ENCODE data around the gene OR2T1. TPM values are rescaled to one million over a fixed set of nuclear protein-coding genes. Genes with fewer than 3 reads are reported as not detected.

OR2T1 gene
- total RNA-seq, 1 donor from 2014 or later: not detected

GRCh38 chr1:248393050-248393449, 9.8 kb upstream of the OR2T1 start:
- peaks cover 65% of the 10 kb centered on the region for H3K9me3 Mint-ChIP-seq (ENCODE audit: low read depth)

GRCh38 chr1:248404024-248404423, 1.2 kb downstream of the OR2T1 start:
- TF ChIP-seq CTCF (IDR thresholded peaks at IDR 0.05; ENCODE audit: unreplicated experiment): no peak
- H3K27me3 Mint-ChIP-seq: no peaks in the 10 kb centered on the region
- H3K36me3 Mint-ChIP-seq (ENCODE audit: insufficient read depth): peaks cover 5% of the 10 kb centered on the region
- DNase-seq (ENCODE audit: low spot score, unreplicated experiment): no peak
- no peak overlapping the region for H3K27ac Mint-ChIP-seq
- no peak overlapping the region for H3K4me3 Mint-ChIP-seq (ENCODE audit: low read depth)
- no peaks in the 10 kb centered on the region for H3K4me1 Mint-ChIP-seq (ENCODE audit: low read depth)
- peaks cover 43% of the 10 kb centered on the region for H3K9me3 Mint-ChIP-seq (ENCODE audit: low read depth)

More at GRCh38 chr1:248393050-248393449, 9.8 kb upstream of the OR2T1 start:
- no peak for DNase-seq (ENCODE audit: low spot score, unreplicated experiment)
- H3K4me3 Mint-ChIP-seq (ENCODE audit: low read depth): no peak overlapping the region
- no peaks in the 10 kb centered on the region for H3K4me1 Mint-ChIP-seq (ENCODE audit: low read depth)
- no peak overlapping the region for H3K27ac Mint-ChIP-seq
- TF ChIP-seq CTCF (IDR thresholded peaks at IDR 0.05; ENCODE audit: unreplicated experiment): no peak
- H3K36me3 Mint-ChIP-seq (ENCODE audit: insufficient read depth): peaks cover 3% of the 10 kb centered on the region
- H3K27me3 Mint-ChIP-seq: no peaks in the 10 kb centered on the region

DNA sequence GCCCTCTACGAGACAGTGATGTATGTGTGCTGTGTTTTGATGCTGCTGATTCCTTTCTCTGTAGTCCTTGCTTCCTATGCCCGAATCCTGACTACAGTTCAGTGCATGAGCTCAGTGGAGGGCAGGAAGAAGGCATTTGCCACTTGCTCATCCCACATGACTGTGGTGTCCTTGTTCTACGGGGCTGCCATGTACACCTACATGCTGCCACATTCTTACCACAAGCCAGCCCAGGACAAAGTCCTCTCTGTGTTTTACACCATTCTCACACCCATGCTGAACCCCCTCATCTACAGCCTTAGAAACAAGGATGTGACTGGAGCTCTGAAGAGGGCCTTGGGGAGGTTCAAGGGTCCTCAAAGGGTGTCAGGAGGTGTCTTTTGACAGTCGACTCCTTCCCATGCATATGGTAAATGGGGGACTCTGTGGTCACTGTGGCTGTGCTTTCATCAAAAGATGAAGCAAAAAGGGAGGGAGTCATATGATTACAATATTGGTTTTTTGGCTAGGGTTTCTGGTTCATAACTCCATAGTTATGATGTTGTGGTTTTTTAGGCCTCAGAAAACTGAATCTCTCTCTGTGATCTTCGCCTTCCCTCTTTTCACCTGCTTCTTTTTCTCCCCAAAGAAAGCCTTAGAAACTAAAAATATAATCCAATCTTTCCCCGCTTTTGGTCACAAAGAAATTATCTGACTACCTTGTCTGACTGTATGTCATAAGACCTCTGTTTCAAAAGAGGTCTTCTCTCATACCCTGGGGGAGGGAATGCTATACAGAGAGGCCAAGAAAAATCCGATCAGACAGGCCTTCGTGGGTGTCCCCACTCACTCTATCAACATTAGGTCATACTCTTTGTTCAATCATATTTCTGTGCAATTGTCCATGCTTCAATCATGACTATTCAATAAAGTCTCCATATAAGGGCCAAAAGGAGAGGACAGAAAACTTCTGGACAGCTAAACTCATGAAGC, 4.2 kb downstream of the OR2T1 start:
- DNase-seq (ENCODE audit: low spot score, unreplicated experiment): no peak
- peaks cover 49% of the 10 kb centered on the region for H3K9me3 Mint-ChIP-seq (ENCODE audit: low read depth)
- TF ChIP-seq CTCF (IDR thresholded peaks at IDR 0.05; ENCODE audit: unreplicated experiment): no peak
- H3K27ac Mint-ChIP-seq: no peak overlapping the region
- H3K4me1 Mint-ChIP-seq (ENCODE audit: low read depth): no peaks in the 10 kb centered on the region
- peaks cover 5% of the 10 kb centered on the region for H3K36me3 Mint-ChIP-seq (ENCODE audit: insufficient read depth)
- no peak overlapping the region for H3K4me3 Mint-ChIP-seq (ENCODE audit: low read depth)
- H3K27me3 Mint-ChIP-seq: no peaks in the 10 kb centered on the region

GRCh38 chr1:248416226-248416625, 13.4 kb downstream of the OR2T1 start:
- Mint-ChIP-seq H3K27me3 (no peaks in the 10 kb centered on the region), H3K9me3 (ENCODE audit: low read depth) (peaks cover 68% of the 10 kb centered on the region), H3K36me3 (ENCODE audit: insufficient read depth) (no peaks in the 10 kb centered on the region)

DNA sequence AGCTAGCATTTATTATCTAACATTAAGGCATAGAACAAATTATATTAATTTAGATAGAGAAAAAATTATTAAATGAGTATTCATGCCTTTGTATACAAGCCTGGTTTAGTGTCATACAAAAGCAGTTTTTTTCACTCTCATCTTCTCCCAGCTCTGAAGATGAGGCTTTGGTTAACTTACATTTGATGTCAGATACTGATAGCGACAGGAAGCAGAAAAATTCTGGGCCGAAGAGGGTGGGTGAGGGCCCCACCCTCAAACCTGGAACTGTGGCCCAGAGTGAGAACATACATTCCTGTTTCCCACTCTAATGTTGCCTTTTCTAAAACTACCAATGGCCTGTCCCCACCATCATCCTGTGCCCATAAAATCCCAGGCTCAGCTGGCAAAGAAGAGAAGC, 15.0 kb downstream of the OR2T1 start:
- Mint-ChIP-seq H3K9me3 (ENCODE audit: low read depth) (peaks cover 61% of the 10 kb centered on the region), H3K27ac (no peak overlapping the region), H3K27me3 (no peaks in the 10 kb centered on the region), H3K36me3 (ENCODE audit: insufficient read depth) (peaks cover 2% of the 10 kb centered on the region), H3K4me1 (ENCODE audit: low read depth) (no peaks in the 10 kb centered on the region), H3K4me3 (ENCODE audit: low read depth) (no peak overlapping the region)
- DNase-seq (ENCODE audit: low spot score, unreplicated experiment): no peak
- no peak for TF ChIP-seq CTCF (IDR thresholded peaks at IDR 0.05; ENCODE audit: unreplicated experiment)

More at GRCh38 chr1:248416226-248416625, 13.4 kb downstream of the OR2T1 start:
- no peaks in the 10 kb centered on the region for H3K4me1 Mint-ChIP-seq (ENCODE audit: low read depth)
- no peak overlapping the region for H3K27ac Mint-ChIP-seq
- no peak overlapping the region for H3K4me3 Mint-ChIP-seq (ENCODE audit: low read depth)
- no peak for DNase-seq (ENCODE audit: low spot score, unreplicated experiment)
- no peak for TF ChIP-seq CTCF (IDR thresholded peaks at IDR 0.05; ENCODE audit: unreplicated experiment)
